ENCODE measurements around the gene TTK. TPM values are rescaled to one million over a fixed set of nuclear protein-coding genes. Genes with fewer than 3 reads are reported as not detected.

Gene TTK
- total and polyA plus RNA-seq, 4 donors = under 0.01 to 21.1 (median 0.53) TPM

DNA sequence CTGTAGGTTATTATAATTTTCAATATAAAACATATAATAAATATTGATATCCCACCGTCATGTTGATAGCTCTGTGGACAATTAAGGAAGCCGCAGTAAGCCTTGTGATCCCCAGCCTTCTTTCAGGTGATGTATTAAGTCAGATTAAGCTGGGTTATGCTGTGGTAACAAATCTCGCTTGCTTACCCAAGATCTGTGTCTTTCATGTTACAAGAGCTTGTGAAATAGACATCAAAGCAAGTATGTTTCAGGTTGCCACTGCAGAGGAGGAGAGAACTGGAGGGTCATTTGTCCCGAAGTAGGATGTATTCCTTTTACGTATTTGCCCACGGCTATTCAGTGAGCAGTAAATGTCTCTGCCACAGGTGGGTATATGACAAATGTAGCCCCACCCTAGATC, 84.2 kb downstream of the TTK start:
- no peak overlapping the region for H3K27ac ChIP-seq (ENCODE audit: low read depth in 1 of 2, low read length in 2 of 2)
- WGBS = 84% methylated on average over 6 of the region's 6 CpGs
- TF ChIP-seq ATF3 (IDR thresholded peaks at IDR 0.05) (no peak), HNF4G (IDR thresholded peaks at IDR 0.05) (no peak), YY1 (IDR thresholded peaks at IDR 0.05) (no peak), HNF4A (conservative IDR thresholded peaks at IDR 0.05) (no peak), RXRA (IDR thresholded peaks at IDR 0.05) (no peak), JUND (IDR thresholded peaks at IDR 0.05) (no peak), SP1 (IDR thresholded peaks at IDR 0.05) (no peak), GABPA (IDR thresholded peaks at IDR 0.05 in 1 of 2, conservative IDR thresholded peaks at IDR 0.05 in 1 of 2) (no peak)
- TF ChIP-seq, protein P1, sequence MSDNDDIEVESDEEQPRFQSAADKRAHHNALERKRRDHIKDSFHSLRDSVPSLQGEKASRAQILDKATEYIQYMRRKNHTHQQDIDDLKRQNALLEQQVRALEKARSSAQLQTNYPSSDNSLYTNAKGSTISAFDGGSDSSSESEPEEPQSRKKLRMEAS (IDR thresholded peaks at IDR 0.05) = no peak
- H3K4me3 ChIP-seq (ENCODE audit: low read depth in 1 of 3, low read length in 3 of 3) = no peak overlapping the region
- no peak overlapping the region for H3K9ac ChIP-seq (ENCODE audit: low read depth in 1 of 2, low read length in 2 of 2)
- no peaks in the 10 kb centered on the region for H3K27me3 ChIP-seq (ENCODE audit: control insufficient read depth in 4 of 4, insufficient read depth in 4 of 4, low read length in 3 of 4)
- H3K4me1 ChIP-seq (ENCODE audit: control insufficient read depth in 4 of 4, insufficient read depth in 4 of 4, low read length in 3 of 4) = no peaks in the 10 kb centered on the region
- no peaks in the 10 kb centered on the region for H3K36me3 ChIP-seq (ENCODE audit: control insufficient read depth in 4 of 4, insufficient read depth in 3 of 4, low read depth in 1 of 4, low read length in 3 of 4)
- no peaks in the 10 kb centered on the region for H3K9me3 ChIP-seq (ENCODE audit: control insufficient read depth in 4 of 4, low read length in 3 of 4)
- DNase-seq (ENCODE audit: low spot score) = no peak

DNA sequence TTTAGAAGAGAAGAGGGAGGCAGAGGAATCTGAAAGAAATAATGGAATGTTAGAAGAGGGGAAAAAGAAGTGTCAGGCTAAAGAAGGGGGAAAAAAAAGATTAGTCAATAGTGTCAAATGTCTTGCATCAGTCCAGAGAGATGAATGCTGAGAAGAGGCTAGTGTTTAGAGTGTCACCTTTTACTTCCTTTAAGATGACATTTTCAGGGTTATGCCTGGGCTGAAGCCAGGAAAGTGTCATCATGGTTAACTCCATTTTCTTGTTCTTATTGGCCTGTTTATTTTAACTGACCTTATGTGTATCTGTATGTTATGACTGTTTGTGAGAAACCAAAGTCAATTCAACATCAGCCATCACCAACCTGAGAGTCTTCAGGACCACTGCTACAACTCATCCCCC, 87.1 kb downstream of the TTK start:
- no peaks in the 10 kb centered on the region for H3K27me3 ChIP-seq (ENCODE audit: control insufficient read depth in 4 of 4, insufficient read depth in 4 of 4, low read length in 3 of 4)
- no peak overlapping the region for H3K9ac ChIP-seq (ENCODE audit: low read depth in 1 of 2, low read length in 2 of 2)
- no peak overlapping the region for H3K27ac ChIP-seq (ENCODE audit: low read depth in 1 of 2, low read length in 2 of 2)
- no peak for TF ChIP-seq REST (IDR thresholded peaks at IDR 0.05)
- TF ChIP-seq EGR1 (IDR thresholded peaks at IDR 0.05; ENCODE audit: low read depth in 2 of 2) = no peak
- no peak for TF ChIP-seq ZBTB33 (IDR thresholded peaks at IDR 0.05)
- TF ChIP-seq NR2F2 (IDR thresholded peaks at IDR 0.05) = no peak
- no peak for TF ChIP-seq YY1 (IDR thresholded peaks at IDR 0.05)
- TF ChIP-seq SP1 (IDR thresholded peaks at IDR 0.05) = no peak
- TF ChIP-seq CTCF (IDR thresholded peaks at IDR 0.05; ENCODE audit: low read depth, low read length, missing input control) = no peak
- no peak for TF ChIP-seq ATF3 (IDR thresholded peaks at IDR 0.05)
- no peak for TF ChIP-seq JUND (IDR thresholded peaks at IDR 0.05)
- DNase-seq (ENCODE audit: low spot score) = no peak
- no peaks in the 10 kb centered on the region for H3K9me3 ChIP-seq (ENCODE audit: control insufficient read depth in 4 of 4, low read length in 3 of 4)
- H3K4me1 ChIP-seq (ENCODE audit: control insufficient read depth in 4 of 4, insufficient read depth in 4 of 4, low read length in 3 of 4) = no peaks in the 10 kb centered on the region
- no peaks in the 10 kb centered on the region for H3K36me3 ChIP-seq (ENCODE audit: control insufficient read depth in 4 of 4, insufficient read depth in 3 of 4, low read depth in 1 of 4, low read length in 3 of 4)
- no peak overlapping the region for H3K4me3 ChIP-seq (ENCODE audit: low read depth in 1 of 3, low read length in 3 of 3)

Other genes starting within 250 kb of the TTK start
- gene ELOVL4, start 57.1 kb upstream of the TTK start, total RNA-seq = 1 to 10 TPM in 1 of 2 donors, not detected in 1; 2.1 TPM
- gene ELOVL4, start 57.1 kb upstream of the TTK start, polyA plus RNA-seq = under 1 TPM; 0.07 to 0.09 TPM
- 10 to 100 TPM; 13.0 to 34.3 TPM for gene BCKDHB, start 102.0 kb downstream of the TTK start, total RNA-seq
- gene BCKDHB, start 102.0 kb downstream of the TTK start, polyA plus RNA-seq = 10 to 100 TPM; 28.9 to 74.8 TPM

Measured in liver (tissue), 9 donors.